Mesodermal cell (in vitro differentiated cells): Measurements from ENCODE around the gene OR52I2.

ENCODE experiments used
- H3K27ac ChIP-seq: 2 replicates; pipeline ENCODE4 v1.7.0; 2013; ENCODE audit warnings: mild to moderate bottlenecking, low read depth, low read length, moderate library complexity; ENCODE audit not compliant: severe bottlenecking
- H3K36me3 ChIP-seq: 2 replicates; pipeline ENCODE4 v1.7.1; 2013; ENCODE audit warnings: mild to moderate bottlenecking, low read length, moderate library complexity; ENCODE audit not compliant: control insufficient read depth, insufficient read depth
- H3K4me1 ChIP-seq: one replicate; pipeline ENCODE4 v1.7.1; 2013; ENCODE audit warnings: mild to moderate bottlenecking, low read length; ENCODE audit not compliant: insufficient read depth, control insufficient read depth, poor library complexity, severe bottlenecking
- H3K4me3 ChIP-seq: 2 replicates; pipeline ENCODE4 v1.7.0; 2013; ENCODE audit warnings: low read length, control low read depth, mild to moderate bottlenecking; ENCODE audit not compliant: insufficient read depth, poor library complexity, severe bottlenecking; ENCODE audit errors: extremely low read depth
- H3K9me3 ChIP-seq: 2 replicates; pipeline ENCODE4 v1.7.1; 2013; ENCODE audit warnings: mild to moderate bottlenecking, low read length, moderate library complexity; ENCODE audit not compliant: control insufficient read depth
- WGBS, 2 experiments: methylation state at CpG; one replicate each; pipeline ENCODE4 v1.1.5; 2013; ENCODE audit warnings: missing lambda C conversion rate in 2 of 2; ENCODE audit not compliant: insufficient coverage in 2 of 2; 5-methylcytosine and 5-hydroxymethylcytosine counted together

OR52I2 gene

GRCh38 chr11:4607781-4608666 is 26.5 kb downstream of the OR52I2 start, which contains the start of gene TRIM68:
Gene TRIM68, minus strand, starts transcription at chr11:4608231. Its CDS starts 2,727 bp downstream, at chr11:4605504.
- H3K36me3 ChIP-seq = no peaks in the 10 kb centered on the region
- H3K4me3 ChIP-seq = peak within 1 kb of the TSS; percentile 58
- H3K4me1 ChIP-seq = no peaks in the 10 kb centered on the region
- H3K9me3 ChIP-seq = no peaks in the 10 kb centered on the region
- WGBS, 2 experiments = 8% methylated on average over 29 to 33 of the region's 43 CpGs
- H3K27ac ChIP-seq = peak within 1 kb of the TSS; percentile 86

- H3K36me3 ChIP-seq = no peaks in the 10 kb centered on the region
- 50 to 82% methylated on average over 1 to 2 of the region's 3 CpGs for WGBS, 2 experiments
- no peak overlapping the region for H3K27ac ChIP-seq
- no peak overlapping the region for H3K4me3 ChIP-seq
- no peaks in the 10 kb centered on the region for H3K4me1 ChIP-seq
- no peaks in the 10 kb centered on the region for H3K9me3 ChIP-seq
Measured at GRCh38 chr11:4610258-4610935, 28.9 kb downstream of the OR52I2 start.

GRCh38 chr11:4611986-4612385 is 30.4 kb downstream of the OR52I2 start:
- H3K9me3 ChIP-seq = no peaks in the 10 kb centered on the region
- H3K36me3 ChIP-seq = no peaks in the 10 kb centered on the region
- no peaks in the 10 kb centered on the region for H3K4me1 ChIP-seq
- H3K4me3 ChIP-seq = no peak overlapping the region
- H3K27ac ChIP-seq = no peak overlapping the region
- no CpG with 5 or more reads among the region's 2 CpGs for WGBS, 2 experiments

- Histone ChIP-seq H3K36me3 (no peaks in the 10 kb centered on the region), H3K4me3 (no peak overlapping the region), H3K9me3 (no peaks in the 10 kb centered on the region), H3K4me1 (no peaks in the 10 kb centered on the region), H3K27ac (no peak overlapping the region)
Measured at GRCh38 chr11:4615856-4616444, 34.4 kb downstream of the OR52I2 start.

GRCh38 chr11:4619514-4619913 is 38.0 kb downstream of the OR52I2 start:
- no peaks in the 10 kb centered on the region for H3K4me1 ChIP-seq
- WGBS, 2 experiments = 80 to 84% methylated on average over 6 to 8 of the region's 9 CpGs
- no peaks in the 10 kb centered on the region for H3K36me3 ChIP-seq
- no peak overlapping the region for H3K27ac ChIP-seq
- no peaks in the 10 kb centered on the region for H3K9me3 ChIP-seq
- H3K4me3 ChIP-seq = no peak overlapping the region

- Histone ChIP-seq H3K9me3 (no peaks in the 10 kb centered on the region), H3K4me3 (no peak overlapping the region), H3K4me1 (no peaks in the 10 kb centered on the region), H3K27ac (no peak overlapping the region), H3K36me3 (no peaks in the 10 kb centered on the region)
- 55 to 62% methylated on average over 10 to 12 of the region's 15 CpGs for WGBS, 2 experiments
Measured at GRCh38 chr11:4626207-4627099, 44.9 kb downstream of the OR52I2 start.

GRCh38 chr11:4636136-4636535 is 54.6 kb downstream of the OR52I2 start:
- Histone ChIP-seq H3K4me3 (no peak overlapping the region), H3K4me1 (no peaks in the 10 kb centered on the region), H3K9me3 (no peaks in the 10 kb centered on the region), H3K36me3 (no peaks in the 10 kb centered on the region), H3K27ac (no peak overlapping the region)
- WGBS, 2 experiments = 84 to 94% methylated on average over 2 of the region's 2 CpGs

GRCh38 chr11:4636962-4637661 is 55.6 kb downstream of the OR52I2 start, which contains the start of gene OR51D1:
Gene OR51D1, plus strand, starts transcription at chr11:4637477. Its CDS starts 2,314 bp downstream, at chr11:4639791.
- H3K4me1 ChIP-seq = peaks cover 5% of the 10 kb centered on the region
- H3K9me3 ChIP-seq = no peaks in the 10 kb centered on the region
- 39 to 41% methylated on average over 9 to 13 of the region's 21 CpGs for WGBS, 2 experiments
- H3K27ac ChIP-seq = no peak within 1 kb of the TSS
- H3K4me3 ChIP-seq = no peak within 1 kb of the TSS
- no peaks in the 10 kb centered on the region for H3K36me3 ChIP-seq

GRCh38 chr11:4637662-4638047 is 56.1 kb downstream of the OR52I2 start:
- 83 to 100% methylated on average over 2 to 3 of the region's 3 CpGs for WGBS, 2 experiments
- Histone ChIP-seq H3K27ac (no peak overlapping the region), H3K4me3 (no peak overlapping the region), H3K36me3 (no peaks in the 10 kb centered on the region), H3K4me1 (peaks cover 5% of the 10 kb centered on the region), H3K9me3 (no peaks in the 10 kb centered on the region)

- H3K4me1 ChIP-seq = peaks cover 5% of the 10 kb centered on the region
- 81 to 95% methylated on average over 5 to 6 of the region's 6 CpGs for WGBS, 2 experiments
- H3K36me3 ChIP-seq = no peaks in the 10 kb centered on the region
- no peaks in the 10 kb centered on the region for H3K9me3 ChIP-seq
- no peak overlapping the region for H3K27ac ChIP-seq
- H3K4me3 ChIP-seq = no peak overlapping the region
Measured at GRCh38 chr11:4639931-4640330, 58.4 kb downstream of the OR52I2 start.
